Sigmoid colon (tissue), 4 donors: Measurements from ENCODE around the gene AXIN1.

Experiments
- CTCF ChIP-seq, 4 experiments: fragments of 450-650 bp in 3 of 4; fragments of 200-600 bp in 1 of 4; IDR thresholded peaks; one replicate each; pipeline ENCODE4 v1.5.1; 2016 to 2019; ENCODE audit warnings: antibody characterized with exemption in 4 of 4, mild to moderate bottlenecking in 3 of 4, moderate library complexity in 2 of 4
- EP300 ChIP-seq, 4 donors: sonication (generic); formaldehyde crosslinking; IDR thresholded peaks; one replicate each; pipeline ENCODE4 v1.6.1; 2017; ENCODE audit warnings: antibody characterized with exemption in 4 of 4
- POLR2A ChIP-seq, 2 donors: fragments of 450-650 bp; IDR thresholded peaks; one replicate each; pipeline ENCODE4 v1.6.1; 2016; ENCODE audit warnings: antibody characterized with exemption in 2 of 2, mild to moderate bottlenecking in 2 of 2, moderate library complexity in 2 of 2

DNA sequence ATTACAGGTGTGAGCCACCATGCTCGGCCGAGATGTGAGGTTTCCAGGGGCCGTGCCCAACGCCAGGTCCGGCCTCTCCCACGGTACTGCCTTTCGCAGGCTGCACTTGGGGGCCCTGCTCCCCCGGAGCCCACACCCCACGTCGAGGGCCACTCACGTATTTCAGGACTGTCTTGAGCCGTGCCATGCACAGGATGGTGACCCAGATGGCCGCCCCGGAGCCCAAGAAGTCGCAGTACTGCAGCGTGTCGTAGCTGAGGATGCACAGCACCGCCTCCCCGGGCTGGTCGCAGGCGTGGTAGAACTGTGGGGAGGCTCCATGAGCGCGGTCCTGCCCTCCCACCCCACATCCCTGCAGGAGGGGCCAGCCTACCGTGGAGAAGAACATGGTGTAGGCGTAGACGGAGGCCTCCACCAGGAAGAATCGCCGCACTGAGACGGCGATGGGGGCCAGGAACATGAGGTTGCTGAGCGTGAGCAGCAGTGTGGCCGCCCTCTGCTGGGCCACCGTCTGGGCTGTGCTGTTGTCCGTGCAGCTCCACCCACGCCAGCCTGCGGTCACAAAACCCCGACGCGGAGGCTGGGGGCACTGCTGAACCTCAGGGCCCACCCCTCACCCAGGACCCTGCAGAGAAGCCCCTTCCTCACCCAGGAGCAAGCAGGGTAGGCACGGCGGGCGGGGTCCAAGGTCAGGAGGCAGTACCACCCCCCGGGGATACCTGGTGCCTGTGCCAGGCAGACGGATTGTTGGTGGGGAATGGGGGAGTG, 21.5 kb upstream of the AXIN1 start:
- TF ChIP-seq POLR2A (IDR thresholded peaks at IDR 0.05) (no peak), EP300 (IDR thresholded peaks at IDR 0.05) (no peak), CTCF (IDR thresholded peaks at IDR 0.05) (no peak)
